Raji (cell line): ENCODE data around the gene CROCC2.

Experiments used
- POLR2A ChIP-seq: IDR thresholded peaks from 2 replicates; pipeline ENCODE4 v1.6.1; 2011; ENCODE audit warnings: low read depth, low read length, control low read depth; ENCODE audit not compliant: insufficient read depth

The CROCC2 gene

DNA sequence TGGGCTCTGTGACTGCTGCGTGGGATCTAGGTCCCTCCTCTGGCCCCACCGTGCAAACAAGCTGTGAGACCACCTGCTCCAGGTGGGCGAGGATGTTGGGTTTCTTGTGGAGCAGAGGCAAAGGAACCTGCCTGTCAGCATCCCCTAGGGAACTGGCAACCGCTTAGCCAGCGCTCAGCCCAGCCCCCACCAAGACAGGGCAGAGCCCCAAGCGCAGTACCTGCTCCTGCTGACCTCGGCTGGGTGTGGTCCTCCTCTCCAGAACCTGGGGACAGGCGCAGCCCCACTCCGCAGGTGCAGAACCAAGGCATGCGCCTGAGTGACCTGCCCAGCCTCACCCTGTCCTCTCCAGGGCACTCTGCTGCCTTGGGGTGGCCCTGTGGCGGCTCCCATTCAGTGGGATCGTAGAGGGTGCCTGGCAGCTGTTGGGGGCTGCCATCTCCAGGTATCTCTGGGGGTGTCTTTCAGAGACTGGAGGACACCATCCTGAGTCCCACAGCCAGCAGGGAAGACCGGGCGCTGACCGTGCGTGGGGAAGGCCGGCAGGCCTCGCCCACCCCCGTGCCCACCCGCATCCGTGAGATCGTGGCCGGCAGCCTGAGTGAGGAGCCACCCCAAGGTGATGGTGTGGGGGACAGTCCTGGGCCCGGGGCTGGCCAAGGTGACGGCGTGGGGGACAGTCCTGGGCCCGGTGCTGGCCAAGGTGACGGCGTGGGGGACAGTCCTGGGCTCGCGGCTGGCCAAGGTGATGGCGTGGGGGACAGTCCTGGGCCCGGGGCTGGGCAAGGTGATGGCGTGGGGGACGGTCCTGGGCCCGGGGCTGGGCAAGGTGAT is 12.3 kb downstream of the CROCC2 start:
- TF ChIP-seq POLR2A: no peak

DNA sequence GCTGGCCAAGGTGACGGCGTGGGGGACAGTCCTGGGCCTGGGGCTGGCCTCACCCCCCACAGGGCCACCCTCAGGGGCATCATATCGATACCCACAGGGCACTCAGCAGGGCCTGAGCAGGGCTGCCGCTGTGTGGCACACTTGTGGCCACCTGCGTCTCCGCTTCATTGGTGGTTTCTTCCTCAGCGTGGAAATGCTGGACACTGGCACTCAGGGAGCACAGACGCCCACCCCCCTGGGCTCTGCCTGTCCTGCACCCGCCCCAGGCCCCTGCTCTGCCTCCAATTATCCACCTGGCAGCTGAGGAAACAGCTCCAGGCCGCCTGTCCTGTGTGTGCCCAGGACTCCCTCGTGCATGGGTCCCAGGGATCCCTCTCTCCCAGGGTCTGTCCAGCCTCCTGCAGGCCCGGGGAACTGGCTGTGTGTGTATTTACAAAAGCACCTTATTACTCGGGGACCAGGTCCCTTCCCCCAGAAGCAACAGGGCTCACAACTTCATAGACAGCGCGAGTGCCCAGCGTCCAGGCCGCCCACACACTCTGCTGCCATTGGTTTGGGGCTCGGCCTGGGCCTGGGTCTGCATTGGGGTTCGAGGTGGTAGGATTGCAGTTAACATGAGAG is 13.1 kb downstream of the CROCC2 start:
- no peak for TF ChIP-seq POLR2A

DNA sequence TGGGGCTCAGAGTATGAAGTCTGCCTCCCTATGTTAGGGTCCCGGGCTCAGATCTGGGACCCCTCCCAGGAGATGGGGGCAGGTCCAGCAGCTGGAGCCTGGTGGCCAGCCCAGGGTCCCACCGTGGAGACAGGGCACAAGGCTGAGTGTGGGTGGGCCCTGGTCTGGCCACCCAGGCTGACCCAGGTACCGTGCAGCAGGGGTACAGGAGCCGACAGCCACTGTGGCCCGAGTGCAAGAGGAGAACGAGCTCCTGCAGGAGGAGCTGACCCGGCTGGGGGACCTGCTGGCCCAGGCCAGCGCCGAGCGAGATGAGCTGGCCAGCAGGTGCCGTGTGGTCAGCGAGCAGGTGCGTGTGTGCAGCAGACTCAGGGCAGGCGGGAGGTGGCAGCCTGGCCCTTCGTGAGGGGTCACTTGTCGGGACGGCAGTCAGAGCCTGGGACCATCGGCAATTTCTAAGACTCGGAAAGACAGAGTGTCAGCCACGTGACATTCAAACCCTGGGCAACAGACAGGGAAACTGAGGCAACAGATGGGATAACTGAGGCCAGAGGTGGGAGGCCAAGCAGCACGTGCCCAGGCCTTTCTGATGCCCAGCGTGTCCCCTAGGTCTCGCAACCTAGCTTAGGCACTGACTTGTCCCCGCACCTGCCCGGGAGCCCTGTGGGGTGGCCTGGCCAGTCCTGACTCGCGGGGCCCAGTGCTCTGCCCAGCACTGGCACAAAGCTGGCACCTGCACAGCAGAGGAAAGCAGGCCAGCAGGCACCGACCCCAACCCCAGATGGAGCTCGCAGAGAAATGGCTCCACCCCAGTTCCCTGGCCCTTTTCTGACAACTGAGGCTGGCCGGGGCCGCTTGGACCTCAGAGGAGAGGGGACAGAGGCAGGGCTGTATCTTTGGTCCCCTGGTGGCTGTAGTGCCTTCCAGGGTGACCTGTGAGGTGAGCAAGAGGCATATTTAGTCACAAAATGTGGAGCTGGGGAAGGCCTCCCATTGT is 13.9 kb downstream of the CROCC2 start:
- TF ChIP-seq POLR2A: no peak

DNA sequence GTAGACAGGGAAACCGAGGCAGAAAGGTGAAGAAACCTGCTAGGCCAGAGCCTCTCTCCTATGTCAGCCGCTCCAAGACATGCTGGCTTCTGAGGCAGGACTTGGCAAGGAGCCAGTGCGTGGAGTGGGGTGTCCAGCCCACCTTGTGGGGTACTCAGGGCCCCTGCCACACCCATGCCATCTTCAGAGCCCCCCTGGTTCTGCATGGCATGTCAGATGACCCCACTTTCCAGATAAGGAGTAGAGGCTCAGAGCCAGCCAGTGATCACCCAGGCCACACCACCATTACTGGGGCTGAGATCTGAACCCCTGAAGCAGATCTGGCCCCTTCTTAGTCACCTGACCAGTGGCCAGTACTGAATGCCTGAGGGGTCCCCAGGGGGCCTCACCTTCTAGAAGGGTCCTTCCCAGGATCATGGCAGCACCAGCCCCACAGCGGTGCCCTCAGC is 14.7 kb downstream of the CROCC2 start:
- TF ChIP-seq POLR2A: no peak

DNA sequence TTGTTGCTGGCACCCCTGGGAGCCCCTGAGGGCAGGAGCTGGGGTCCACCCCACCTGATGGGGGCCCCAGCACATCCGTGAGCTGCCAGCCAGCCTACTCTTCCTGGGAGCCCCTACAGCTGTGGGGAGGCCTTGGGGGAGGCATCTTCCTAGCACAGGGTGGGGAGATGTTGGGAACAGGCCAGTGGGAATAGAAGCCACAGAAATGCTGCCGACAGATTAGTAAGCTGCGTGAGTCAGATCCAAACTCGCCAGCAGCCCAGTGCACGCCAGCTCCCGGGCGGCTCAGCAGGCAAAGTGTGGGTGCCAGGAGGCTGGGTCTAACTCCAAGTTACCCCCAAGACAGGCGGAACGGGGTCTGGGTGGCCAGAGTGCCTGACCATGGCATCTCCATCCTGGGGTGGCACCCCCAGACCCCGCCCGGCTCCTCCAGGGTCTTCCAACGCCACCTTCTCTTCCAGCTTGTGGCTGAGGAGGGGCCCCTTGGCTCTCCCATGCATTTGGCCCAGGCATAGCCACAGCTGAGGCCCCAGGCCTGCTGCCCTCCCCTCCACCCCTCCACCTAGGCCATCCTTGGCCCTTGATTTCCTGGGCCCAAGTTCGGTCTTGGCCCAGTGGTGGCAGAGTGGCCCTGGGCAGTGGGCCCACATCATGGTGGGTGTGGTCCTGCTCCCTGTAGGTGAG is 15.3 kb downstream of the CROCC2 start:
- TF ChIP-seq POLR2A: no peak

DNA sequence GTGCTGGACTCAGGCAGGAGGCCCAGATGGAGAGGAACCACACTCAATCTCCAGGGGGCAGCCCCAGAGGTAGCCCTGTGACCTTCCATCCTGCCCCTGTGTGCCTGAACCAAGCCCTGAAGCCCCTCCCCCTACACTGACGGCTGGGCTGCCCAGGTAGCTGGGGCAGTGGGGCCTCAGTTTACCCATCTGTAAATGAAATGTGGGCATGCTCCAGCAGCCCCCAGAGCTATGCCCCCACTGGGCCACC is 15.8 kb downstream of the CROCC2 start:
- no peak for TF ChIP-seq POLR2A

DNA sequence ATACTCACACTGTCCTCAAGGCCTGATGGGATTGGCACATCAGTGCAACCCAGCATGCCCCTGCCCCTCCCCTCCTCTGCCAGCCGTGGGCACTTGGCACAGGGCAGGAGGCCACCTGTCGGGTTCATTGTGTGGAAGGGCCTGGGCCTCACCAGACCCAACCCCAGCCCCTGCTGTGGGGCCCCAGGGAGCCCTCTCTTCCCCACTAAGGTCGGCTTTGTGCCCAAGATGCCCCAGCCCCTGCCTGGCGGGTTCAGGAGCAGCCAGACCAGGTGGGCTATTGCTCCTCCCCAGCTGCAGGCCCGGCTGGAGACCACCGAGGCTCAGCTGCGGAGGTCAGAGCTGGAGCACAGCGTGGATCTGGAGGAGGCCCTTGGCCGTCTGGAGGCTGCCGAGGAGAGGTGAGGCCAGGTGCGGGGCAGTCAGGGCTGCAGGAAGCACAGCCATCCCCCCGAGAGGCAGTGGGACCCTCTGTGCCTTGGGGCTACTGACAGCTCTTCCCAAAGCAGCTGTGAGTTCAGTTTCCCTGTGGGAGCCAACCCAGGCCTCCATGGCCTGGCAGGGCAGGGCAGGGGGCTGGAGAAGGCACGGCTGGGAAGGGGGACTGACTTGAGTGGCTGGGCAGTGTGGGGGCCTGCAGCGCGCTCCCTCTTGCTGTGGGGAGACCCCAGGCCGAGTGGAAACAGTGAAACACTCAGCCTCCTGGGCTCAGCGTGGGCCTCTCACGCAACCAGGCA is 16.3 kb downstream of the CROCC2 start:
- TF ChIP-seq POLR2A: no peak

DNA sequence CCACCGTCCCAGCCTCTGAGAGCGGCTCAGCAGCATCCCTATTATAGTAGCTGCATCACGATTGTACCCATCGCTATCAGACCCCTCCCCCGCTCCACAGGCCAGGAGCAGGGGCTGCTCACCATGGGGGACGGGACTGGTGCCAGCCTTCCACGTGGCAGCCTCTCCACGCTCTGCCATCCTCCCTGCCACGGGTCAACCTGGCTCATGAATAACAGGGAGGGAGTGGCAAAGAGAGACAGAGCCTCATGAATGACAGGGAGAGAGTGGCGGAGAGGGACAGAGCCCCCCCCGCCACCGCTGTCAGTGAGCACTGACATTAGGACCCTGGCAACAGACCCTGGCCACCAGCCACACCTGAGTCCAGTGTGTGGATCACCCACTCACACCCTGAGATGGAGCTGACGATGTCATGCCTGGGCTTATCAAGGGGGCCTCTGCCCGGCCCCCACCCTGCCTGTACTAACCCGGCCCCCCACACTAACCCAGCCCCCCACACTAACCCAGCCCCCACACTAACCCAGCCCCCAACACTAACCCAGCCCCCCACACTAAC is 16.9 kb downstream of the CROCC2 start:
- no peak for TF ChIP-seq POLR2A

DNA sequence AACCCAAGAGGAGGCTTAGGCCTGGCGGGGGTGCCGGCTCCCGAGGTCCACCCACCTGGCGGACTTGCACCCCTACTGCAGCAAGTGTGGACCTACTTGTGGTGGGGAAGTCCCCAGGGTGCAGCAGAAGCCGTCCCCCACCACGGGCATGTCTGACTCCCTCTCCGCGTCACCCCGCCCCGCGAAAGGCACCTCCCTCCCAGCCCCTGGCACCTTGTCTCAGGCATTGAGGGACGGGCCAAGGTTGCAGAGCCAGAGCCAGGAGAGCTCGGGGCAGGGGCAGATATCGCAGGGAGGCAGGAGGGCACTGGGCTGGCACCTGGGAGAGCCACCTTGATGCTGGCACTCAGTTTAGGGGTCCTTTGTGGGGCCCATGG is 19.0 kb downstream of the CROCC2 start:
- TF ChIP-seq POLR2A: no peak

DNA sequence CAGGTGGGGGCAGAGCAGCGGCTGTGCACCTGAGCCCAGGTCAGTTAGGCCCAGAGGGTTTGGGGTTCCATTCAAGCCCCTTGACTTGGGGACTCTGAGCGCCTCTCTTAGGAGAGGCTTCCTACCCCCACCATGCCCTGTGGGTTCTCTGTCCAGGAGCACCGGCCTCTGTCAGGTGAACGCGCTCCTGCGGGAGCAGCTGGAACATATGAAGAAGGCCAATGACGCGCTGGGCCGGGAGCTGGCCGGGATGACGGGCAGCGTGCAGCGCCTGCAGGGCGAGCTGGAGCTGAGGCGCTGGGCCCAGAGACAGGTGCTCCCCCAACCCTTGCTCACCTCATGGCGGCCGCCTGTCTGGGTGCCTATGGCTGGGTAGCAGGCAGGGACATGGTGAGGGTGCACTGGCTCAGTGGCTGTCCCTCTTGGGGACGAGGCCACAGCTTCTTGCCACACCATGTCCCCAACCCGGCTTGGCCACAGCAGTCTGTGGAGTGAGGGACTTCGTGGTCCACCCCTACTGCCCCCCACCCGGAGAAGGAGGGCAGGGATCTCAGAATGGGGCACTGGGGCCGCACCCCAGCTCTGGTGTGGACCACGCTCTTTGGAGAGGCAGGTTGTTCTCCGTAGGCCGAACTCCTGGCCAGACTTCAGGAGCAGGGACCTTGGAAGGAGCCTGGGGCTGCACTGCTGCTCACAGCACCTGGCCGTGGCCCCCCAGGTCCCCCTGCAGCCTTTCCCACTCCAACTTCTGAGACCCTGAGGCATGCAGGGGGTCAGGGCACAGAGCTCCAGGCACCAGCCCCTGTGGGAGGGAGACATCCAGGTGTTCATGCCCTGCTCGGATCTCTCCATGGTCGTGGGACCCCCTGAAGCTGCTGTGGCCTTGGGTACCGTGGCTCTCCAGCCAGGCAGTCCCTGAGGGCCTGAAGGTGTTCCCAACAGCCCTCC is 19.7 kb downstream of the CROCC2 start:
- TF ChIP-seq POLR2A: no peak

DNA sequence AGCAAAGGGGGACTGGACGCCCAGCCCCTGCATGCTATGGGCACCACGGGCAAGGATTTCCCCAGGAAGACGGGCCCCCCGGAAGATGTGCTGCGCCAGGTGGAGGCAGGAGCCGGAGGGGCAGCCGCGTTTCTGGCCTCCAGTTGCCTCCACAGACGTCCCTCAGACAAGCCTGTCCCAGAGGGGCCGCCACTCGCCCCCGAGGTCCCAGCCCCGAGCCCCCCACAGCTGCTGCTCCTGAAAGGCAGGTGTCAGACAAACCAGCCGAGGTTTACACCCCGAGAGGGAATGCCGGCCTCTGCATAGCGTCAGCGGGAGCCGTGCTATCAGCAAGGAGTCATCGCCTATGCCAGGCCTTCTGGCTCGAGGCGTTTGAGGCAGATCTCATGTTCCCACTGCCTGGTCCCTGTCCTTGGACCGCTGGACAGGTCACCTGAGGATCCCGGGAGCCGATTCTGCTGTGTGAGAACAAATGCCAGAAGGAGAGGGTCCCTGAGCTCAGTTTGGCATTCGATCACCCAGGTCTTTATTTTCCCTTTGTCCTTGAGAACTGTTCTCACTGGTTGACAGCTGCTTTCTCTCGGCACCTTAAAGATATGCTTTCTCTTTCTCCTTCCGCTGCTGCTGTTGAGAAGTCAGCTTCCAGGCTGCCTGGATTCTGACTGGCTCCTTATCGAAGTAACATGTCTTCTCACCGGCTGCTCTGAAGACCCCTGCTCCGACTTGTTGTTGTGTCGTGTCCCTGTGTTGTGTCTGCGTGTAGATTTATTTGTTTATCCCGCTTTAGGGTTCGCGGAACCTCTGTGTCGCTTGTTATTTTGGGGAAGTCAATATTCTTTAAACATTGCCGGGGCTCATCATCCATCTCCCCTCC is 20.6 kb downstream of the CROCC2 start:
- no peak for TF ChIP-seq POLR2A

DNA sequence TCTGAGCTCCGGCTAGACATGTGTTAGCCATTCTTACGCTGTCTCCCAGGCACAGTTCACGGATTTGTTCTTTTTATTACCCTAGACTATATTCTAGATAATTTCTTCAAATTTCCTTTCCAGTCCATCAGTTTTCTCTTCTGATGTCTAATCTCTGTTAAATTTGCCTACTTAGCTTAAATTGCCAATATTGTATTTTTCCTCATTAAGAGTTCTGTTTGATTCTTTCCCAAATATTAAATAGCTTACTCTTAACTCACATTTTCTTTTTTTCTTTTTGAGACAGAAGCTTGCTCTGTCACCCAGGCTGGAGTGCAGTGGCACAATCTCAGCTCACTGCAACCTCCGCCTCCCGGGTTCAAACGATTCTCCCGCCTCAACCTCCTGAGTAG is 21.2 kb downstream of the CROCC2 start:
- no peak for TF ChIP-seq POLR2A
